OCI-LY7 (cell line): ENCODE results near the gene GXYLT2. TPM values are rescaled to one million over a fixed set of nuclear protein-coding genes. Genes with fewer than 3 reads are reported as not detected.
A peak's percentile ranks its signal among the peaks of the same experiment; 100 is the strongest.

Source experiments
- BruUV-seq: library from RNA; stranded (reverse); fragments of 400-500 nt; replicated peaks from 2 replicates; lab custom pipeline; 2021; lab: Mats Ljungman, UMichigan
- CTCF ChIA-PET: fragments of 300-600 bp; sonication (Branson Sonifier 250); formaldehyde crosslinking; loops from one replicate; lab custom pipeline; 2022; ENCODE audit warnings: antibody characterized with exemption; ENCODE audit not compliant: unreplicated experiment; lab: Charles Lee
- POLR2A ChIA-PET: fragments of 300-600 bp; sonication (Branson Sonifier 250); formaldehyde crosslinking; loops from one replicate; lab custom pipeline; 2022; ENCODE audit warnings: antibody characterized with exemption; lab: Charles Lee
- DNase-seq: peaks from one replicate; pipeline ENCODE4 v3.0.0-alpha.2; 2015; ENCODE audit warnings: low spot score
- H2AFZ ChIP-seq: fragments of 200-600 bp; sonication (generic), shearing (Covaris generic); 2 replicates; pipeline ENCODE4 v1.6.1; 2014; ENCODE audit warnings: mild to moderate bottlenecking, antibody characterized with exemption, low read length, moderate library complexity
- H3K27ac ChIP-seq: fragments of 200-600 bp; sonication (generic); 2 replicates; pipeline ENCODE4 v1.5.1; 2014; ENCODE audit warnings: mixed run types, low read depth, mild to moderate bottlenecking, moderate library complexity, low read length, inconsistent platforms; ENCODE audit not compliant: poor library complexity, severe bottlenecking
- H3K36me3 ChIP-seq: fragments of 200-600 bp; sonication (generic); 2 replicates; pipeline ENCODE4 v1.6.1; 2014; ENCODE audit warnings: mild to moderate bottlenecking, antibody characterized with exemption, low read length, moderate library complexity, mixed read lengths; ENCODE audit not compliant: insufficient read depth
- H3K4me1 ChIP-seq: fragments of 200-600 bp; sonication (generic); 2 replicates; pipeline ENCODE4 v1.5.1; 2014; ENCODE audit warnings: mild to moderate bottlenecking, low read length; ENCODE audit not compliant: insufficient read depth, poor library complexity, severe bottlenecking
- H3K4me2 ChIP-seq: fragments of 200-600 bp; sonication (generic); 2 replicates; pipeline ENCODE4 v1.6.1; 2014; ENCODE audit warnings: mild to moderate bottlenecking, low read length
- H3K4me3 ChIP-seq: fragments of 200-600 bp; sonication (generic); 2 replicates; pipeline ENCODE4 v1.5.1; 2014; ENCODE audit warnings: mild to moderate bottlenecking, low read depth, low read length; ENCODE audit not compliant: poor library complexity, severe bottlenecking
- H3K79me2 ChIP-seq: fragments of 200-600 bp; sonication (generic); 2 replicates; pipeline ENCODE4 v1.6.1; 2016; ENCODE audit warnings: low read depth, mild to moderate bottlenecking, low read length, moderate library complexity, mixed read lengths; ENCODE audit not compliant: insufficient read depth
- H3K9me2 ChIP-seq: fragments of 200-600 bp; sonication (generic); 2 replicates; pipeline ENCODE4 v1.6.1; 2016; ENCODE audit warnings: mild to moderate bottlenecking, low read length, mixed read lengths; ENCODE audit not compliant: insufficient read depth
- H3K9me3 ChIP-seq: fragments of 200-600 bp; sonication (generic); 2 replicates; pipeline ENCODE4 v1.6.1; 2014; ENCODE audit warnings: mild to moderate bottlenecking, mixed run types, low read length, mixed read lengths
- H4K20me1 ChIP-seq: fragments of 200-600 bp; sonication (generic); 2 replicates; pipeline ENCODE4 v1.6.1; 2014; ENCODE audit warnings: mild to moderate bottlenecking, antibody characterized with exemption, low read length, moderate library complexity, mixed read lengths; ENCODE audit not compliant: insufficient read depth
- CTCF ChIP-seq: fragments of 200-600 bp; sonication (generic); conservative IDR thresholded peaks from 2 replicates; pipeline ENCODE4 v1.5.1; 2014; ENCODE audit warnings: mild to moderate bottlenecking, antibody characterized with exemption, low read length, moderate library complexity, mixed read lengths
- EZH2phosphoT487 ChIP-seq: fragments of 200-600 bp; sonication (generic); IDR thresholded peaks from 2 replicates; pipeline ENCODE4 v1.6.1; 2018; ENCODE audit warnings: low read depth, borderline replicate concordance, mild to moderate bottlenecking, mixed run types, antibody characterized with exemption, low read length, moderate library complexity, mixed read lengths
- intact Hi-C: fragments of 100-400 bp; cut with micrococcal nuclease; formaldehyde crosslinking; loops from one replicate; pipeline ENCODE4 v1.10.0; 2022; ENCODE audit not compliant: unreplicated experiment
- total RNA-seq, 2 experiments: library from RNA; depleted of rRNA in 1 of 2; stranded (reverse); fragments of >200 nt in 1 of 2; shearing (Covaris generic) in 1 of 2; gene quantifications; 2 replicates each; pipeline ENCODE4 v1.2.3, GENCODE V29; 2014 to 2022

Gene GXYLT2
- total RNA-seq, 2 experiments from 2014 or later = not detected

- POLR2A ChIA-PET = interaction anchor here (0.6 to 1.7 kb wide), 4 partner anchors 11 to 349 kb away, joined by 3 to 7 read pairs (median 5); no protein-coding TSS in a partner anchor
- Histone ChIP-seq H2AFZ (peak within 1 kb of the TSS; percentile 89), H4K20me1 (peaks cover 7% of the 10 kb centered on the region; the same call in 1 of the 2 replicates), H3K9me3 (no peaks in the 10 kb centered on the region), H3K27ac (peak within 1 kb of the TSS; percentile 13), H3K36me3 (peaks cover 15% of the 10 kb centered on the region; the same call in 1 of the 2 replicates), H3K4me1 (peaks cover 35% of the 10 kb centered on the region), H3K4me3 (peak within 1 kb of the TSS; percentile 83), H3K79me2 (peaks cover 44% of the 10 kb centered on the region), H3K9me2 (no peaks in the 10 kb centered on the region), H3K4me2 (peak within 1 kb of the TSS; percentile 97)
- TF ChIP-seq CTCF = no peak
- no peak for TF ChIP-seq EZH2phosphoT487
- intact Hi-C loops = loop anchor here (2.0 to 10.0 kb wide), 2 partner anchors 149 to 607 kb away; partner anchors contain the start of gene PPP4R2
- no TSS peak for BruUV-seq
- CTCF ChIA-PET = no interaction called here
- DNase-seq = peak; percentile 96
Observed at GRCh38 chr3:72847751-72848702, 39.8 kb upstream of the GXYLT2 start, which contains the start of gene SHQ1. Gene SHQ1 (minus strand): TSS chr3:72848445. CDS start chr3:72848340, 105 bp downstream.

GRCh38 chr3:72848703-72849081 is 39.2 kb upstream of the GXYLT2 start:
- H3K4me3 ChIP-seq = peak overlapping the region; percentile 83
- DNase-seq = peak; percentile 55
- peaks cover 7% of the 10 kb centered on the region; the same call in 1 of the 2 replicates for H4K20me1 ChIP-seq
- no TSS peak for BruUV-seq
- H2AFZ ChIP-seq = peak overlapping the region; percentile 89
- H3K9me2 ChIP-seq = no peaks in the 10 kb centered on the region
- H3K4me1 ChIP-seq = peaks cover 35% of the 10 kb centered on the region
- intact Hi-C loops = loop anchor here (2.0 to 10.0 kb wide), 2 partner anchors 148 to 606 kb away; partner anchors contain the start of gene PPP4R2
- H3K9me3 ChIP-seq = no peaks in the 10 kb centered on the region
- POLR2A ChIA-PET = interaction anchor here (1.1 to 1.7 kb wide), 3 partner anchors 12 to 102 kb away, joined by 3 to 7 read pairs (median 4); no protein-coding TSS in a partner anchor
- no peak overlapping the region for H3K27ac ChIP-seq
- peaks cover 42% of the 10 kb centered on the region for H3K79me2 ChIP-seq
- H3K36me3 ChIP-seq = peaks cover 9% of the 10 kb centered on the region; the same call in 1 of the 2 replicates
- no peak for TF ChIP-seq CTCF
- TF ChIP-seq EZH2phosphoT487 = no peak
- CTCF ChIA-PET = no interaction called here
- H3K4me2 ChIP-seq = peak overlapping the region; percentile 97
